ENCODE measurements around the gene TUBAL3.
"Not testable (repeated sequence)": the region's sequence is repeated elsewhere in the genome, so short reads cannot be mapped to it uniquely, and the experiment has no call there.

TUBAL3 gene

DNA sequence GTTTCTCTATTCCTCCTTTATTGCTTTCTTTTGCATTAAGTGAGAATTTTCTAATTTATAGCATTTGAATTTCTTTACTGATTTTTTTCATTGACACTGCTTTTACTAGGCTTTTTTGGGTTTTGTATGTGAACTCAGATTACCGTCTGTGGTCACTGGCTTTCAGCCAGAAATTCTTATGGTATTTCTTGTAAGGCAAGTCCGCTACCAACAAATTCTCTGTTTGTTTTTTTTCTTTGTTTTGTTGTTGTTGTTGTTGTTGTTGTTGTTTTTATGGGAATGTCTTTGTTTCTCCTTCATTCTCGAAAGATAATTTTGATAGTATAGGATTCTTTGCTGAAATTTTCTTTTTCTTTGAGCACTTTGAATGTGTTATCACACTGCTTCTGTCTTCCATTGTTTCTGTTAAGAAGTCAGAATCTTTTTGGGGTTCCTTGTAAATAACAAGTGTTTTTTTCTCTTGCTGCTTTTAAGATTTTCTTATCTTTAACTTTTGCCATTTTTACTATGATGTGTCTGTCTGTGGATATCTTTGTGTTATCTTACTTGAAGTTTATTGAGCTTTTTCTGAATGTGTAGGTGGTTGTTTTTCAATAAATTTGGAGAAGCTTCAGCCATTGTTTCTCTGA lies 15.0 kb upstream of the TUBAL3 start:
- no peak for DNase-seq

DNA sequence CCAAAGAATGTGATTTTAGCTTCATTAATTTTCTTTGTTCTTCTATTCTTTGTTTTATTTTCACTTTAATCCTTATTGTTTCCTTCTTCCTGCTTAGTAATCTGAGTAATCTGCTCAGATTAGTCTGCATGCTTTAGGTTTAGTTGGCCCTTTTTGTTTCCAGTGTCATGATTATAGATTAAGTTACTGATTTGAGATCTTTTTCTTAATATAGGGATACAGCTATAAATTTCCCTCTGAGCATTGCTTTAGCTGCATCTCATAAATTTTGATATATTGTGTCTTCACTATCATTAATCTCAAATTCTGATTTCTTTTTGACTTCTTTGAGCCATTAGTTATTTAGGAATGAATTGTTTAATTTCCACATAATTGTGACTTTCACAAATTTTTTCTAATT lies 14.0 kb upstream of the TUBAL3 start:
- no peak for DNase-seq

DNA sequence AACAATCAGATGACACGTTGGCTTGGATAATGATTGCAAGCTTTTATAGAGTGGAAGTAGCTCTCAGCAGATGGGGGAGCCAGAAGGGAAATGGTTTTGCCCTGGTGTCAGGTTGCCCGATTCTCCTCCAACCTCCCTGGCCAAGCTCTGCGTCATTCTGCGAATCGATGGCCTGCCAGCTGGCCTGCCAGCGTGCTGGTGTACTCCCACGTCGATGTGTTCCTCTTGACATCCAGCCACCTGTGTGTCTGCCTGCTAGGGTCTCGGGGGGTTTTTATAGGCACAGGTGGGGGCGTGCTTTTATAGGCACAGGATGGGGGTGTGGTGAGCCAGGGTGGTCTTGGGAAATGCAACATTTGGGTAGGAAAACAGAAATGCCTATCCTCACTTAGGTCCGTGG lies 12.4 kb upstream of the TUBAL3 start:
- DNase-seq, result no peak

DNA sequence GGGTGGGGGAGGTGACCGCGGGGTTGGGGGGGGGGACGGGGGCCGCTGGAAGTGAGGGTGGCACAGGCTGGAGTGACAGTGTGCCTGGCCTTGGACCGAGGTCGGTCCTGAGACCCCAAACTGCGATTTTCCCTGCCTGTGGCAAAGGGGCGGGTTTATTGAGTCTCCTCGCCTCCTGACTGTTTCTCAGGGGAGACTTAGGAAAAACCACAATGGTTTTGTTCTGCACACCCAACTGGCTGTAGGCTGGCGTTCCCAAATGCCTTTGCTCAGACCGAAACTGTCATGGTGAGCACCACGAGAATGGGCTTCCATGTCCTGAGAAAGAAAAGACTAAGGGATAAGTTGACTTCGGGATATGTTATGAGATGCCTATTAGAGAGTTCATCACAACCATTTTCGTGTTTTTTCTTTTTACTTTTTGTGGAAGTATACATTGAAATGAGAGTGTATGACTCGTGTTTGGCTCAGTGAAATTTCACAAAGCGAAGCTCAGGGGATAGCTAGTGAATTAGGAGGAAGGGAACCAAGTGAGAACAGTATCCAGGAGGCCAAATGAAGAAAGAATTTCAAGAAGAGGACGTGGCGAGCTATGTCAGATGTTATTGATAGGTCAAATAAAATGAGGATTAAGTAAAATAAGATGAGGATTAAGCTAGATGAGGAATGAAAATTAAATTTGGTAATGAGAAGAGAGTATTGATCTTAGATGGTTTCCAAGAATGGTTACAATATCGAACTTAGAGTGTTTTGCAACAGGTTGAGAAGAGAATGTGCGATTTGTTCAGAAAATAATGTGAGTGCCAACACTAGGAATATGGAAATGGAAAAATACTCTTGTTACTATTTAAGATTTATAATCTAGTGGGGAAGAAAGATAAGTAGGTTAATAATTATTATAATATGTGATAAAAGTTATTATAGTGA lies 8.6 kb upstream of the TUBAL3 start:
- DNase-seq, result no peak

DNA sequence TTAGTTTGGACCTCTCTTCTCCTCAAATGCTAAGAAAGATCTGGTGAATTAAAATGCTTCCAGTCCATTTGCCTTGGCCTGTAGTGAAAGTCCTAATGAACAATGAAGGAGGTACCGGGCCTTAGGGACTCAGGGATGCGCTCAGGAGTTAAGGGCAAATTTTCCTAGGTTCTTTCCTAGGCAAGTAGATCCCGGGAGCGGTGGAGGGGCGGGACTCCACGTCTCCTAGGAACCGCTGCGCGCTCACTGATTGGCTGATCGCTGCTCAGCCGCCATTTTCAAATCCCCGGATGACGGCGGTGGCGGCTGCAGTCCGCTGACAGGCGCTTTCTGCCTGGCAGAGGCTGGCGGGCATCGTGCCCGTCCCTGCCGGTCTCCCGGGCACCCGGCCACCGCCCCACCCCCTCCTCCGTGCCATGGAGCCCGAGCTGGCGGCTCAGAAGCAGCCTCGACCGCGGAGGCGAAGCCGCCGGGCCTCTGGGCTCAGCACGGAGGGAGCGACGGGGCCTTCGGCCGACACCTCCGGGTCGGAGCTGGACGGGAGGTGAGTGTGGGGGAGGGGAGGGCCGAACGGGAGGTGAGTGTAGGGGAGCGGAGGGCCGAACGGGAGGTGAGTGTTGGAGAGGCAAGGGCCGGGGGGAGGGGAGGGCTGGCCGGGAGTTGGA lies 7.8 kb upstream of the TUBAL3 start, which contains the start of gene NET1:
NET1 (plus strand) TSS at position 281 of the 665 bp plus-strand sequence; CDS start at position 417, 136 bp downstream.
- DNase-seq, result peak; percentile 83

DNA sequence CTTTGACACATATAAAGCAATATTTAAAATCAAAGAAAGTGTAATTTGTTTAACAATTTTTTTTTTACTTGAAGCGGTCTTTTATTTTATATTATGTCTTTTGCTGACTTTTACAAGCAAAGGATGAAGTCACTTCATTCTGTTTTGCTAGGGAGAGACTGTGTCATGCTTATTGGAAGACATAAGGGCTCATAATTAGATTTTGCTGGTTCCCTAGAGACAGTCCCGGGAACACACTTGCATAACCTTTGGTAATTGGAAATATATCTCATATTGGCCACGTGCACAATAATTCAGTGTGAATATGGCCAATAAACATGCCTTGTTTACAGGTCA lies 7.3 kb upstream of the TUBAL3 start:
- no peak for DNase-seq

DNA sequence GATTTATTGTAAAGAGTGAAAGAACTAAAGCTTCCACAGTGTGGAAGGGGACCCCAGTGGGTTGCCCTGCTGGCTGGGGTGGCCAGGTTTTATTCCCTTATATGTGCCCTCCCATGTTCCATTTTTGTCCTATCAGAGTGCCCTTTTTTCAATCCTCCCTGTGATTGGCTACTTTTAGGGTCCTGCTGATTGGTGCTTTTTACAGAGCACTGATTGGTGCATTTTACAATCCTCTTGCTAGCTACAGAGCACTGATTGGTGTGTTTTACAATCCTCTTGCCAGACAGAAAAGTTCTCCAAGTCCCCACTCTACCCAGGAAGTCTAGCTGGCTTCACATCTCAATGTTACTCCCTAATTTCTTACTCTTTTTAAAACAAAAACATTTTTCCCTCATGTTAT lies 6.2 kb upstream of the TUBAL3 start:
- not testable (repeated sequence) for DNase-seq

DNA sequence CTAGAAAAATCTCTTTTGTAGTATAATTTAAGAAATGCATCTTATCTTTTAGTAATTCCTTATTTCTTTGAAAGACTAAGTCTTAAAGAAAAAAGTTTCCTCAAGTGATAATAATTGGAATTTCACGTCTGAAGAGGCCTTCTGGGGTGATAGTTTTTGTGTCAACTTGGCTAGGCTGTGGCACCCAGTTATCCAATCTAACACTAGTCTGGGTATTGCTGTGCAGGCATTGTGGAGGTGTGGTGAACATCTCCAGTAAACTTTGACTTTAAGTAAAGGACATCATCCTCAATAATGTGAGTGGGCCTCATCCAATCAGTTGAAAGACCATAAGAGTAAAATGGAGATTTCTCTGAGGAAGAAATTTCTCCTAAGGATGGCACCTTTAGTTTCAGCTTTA lies 2.3 kb upstream of the TUBAL3 start:
- no peak for DNase-seq

DNA sequence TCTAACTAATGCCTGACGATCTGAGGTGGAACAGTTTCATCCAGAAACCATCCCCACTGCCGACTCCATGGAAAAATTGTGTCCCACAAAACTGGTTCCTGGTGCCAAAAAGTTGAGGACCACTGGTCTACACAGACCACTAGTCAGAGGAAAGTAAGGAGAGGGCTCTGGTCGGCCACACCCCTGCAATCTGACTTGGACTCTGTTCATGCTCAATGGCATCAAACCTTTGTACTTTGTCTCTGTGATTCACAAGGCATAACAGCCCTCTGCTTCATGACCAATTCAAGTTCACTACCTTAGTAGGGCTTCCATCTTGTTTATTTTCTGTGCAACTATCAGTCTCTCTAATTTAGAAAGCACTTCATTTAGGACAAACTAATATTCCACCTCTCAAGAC lies 1.8 kb downstream of the TUBAL3 start:
- DNase-seq, result no peak

DNA sequence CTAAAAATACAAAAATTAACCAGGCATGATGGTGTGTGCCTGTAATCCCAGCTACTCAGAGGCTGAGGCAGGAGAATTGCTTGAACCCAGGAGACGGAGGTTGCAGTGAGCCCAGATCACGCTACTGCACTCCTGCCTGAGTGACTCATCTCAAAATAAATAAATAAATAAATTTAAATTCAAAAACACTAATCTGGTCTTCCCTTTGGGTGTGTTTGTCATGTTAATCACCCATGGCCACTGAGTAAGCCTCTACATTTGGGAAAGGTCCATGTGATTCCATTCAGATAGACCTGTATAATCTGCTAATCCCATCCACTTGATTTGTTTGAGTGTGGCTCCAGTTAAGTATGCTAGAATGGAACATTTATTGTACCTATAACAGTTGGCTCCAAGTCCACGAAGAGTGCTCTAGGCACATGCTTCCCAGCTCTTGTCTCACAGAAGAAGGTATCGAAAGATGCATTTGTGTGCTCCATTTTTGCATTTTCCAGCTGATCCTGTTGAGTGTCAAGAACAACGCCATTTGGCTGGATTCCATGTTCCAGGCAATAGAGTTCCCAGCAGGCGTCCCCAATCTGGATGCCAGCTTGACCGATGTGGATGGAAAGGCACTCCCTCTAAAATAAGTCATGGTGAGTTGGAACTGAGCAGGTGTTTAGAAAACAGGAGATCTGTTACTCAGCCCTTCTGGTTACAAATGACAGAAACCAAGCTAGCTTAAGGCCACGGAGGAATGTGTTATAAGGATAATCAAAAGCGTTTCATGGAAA lies 4.0 kb downstream of the TUBAL3 start:
- peak; percentile 92 for DNase-seq

DNA sequence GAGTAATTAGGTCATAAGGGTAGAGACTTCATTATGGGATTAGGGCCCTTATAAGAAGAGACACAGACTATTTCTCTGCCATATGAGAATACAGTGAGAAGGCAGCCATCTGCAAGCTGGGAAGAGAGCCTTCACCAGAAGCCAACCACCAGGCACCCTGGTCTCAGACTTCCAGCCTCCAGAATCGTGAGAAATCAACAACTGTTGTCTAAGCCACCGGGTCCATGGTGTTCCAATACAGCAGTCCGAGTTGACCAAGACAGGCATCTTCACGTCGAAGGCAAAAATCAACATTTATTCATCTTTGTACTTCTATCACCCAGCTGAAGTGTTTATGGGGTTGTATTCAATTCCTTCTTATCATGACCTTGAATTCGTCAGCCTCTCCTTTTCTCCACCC lies 5.3 kb downstream of the TUBAL3 start:
- DNase-seq, result no peak

DNA sequence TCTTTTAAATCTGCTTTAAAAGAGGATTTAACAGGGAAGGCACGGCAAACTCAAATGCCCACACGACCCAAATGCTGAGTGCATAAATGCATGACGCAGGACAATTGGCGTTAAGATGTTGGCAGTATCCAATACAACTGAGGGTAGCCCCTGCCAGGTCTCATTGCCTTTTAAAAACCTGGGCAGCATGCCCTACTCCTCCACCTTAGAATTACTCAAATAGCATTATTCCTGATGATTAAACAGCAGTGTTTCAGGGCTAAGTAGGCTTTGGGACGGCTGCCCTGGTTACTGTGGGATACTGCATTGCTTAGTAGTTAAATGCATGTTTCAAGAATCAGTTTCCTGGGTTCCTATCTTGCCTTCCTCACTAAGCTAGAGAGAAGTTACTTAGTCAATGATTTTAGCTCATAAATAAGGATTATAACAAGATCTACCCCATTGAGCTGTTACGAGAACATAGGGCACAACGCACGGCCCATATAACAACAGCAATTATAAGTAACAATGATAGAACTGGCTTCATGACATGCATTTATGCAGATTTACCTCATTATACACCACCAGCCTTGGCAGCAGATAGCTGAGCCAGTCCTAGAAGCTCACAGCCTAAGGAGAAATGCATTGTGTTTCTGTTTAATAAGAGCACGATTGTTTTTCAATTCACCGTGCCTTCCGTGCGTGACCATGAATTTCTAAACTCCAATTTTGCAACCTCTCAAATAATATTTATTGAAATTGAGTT lies 7.9 kb downstream of the TUBAL3 start:
- no peak for DNase-seq

DNA sequence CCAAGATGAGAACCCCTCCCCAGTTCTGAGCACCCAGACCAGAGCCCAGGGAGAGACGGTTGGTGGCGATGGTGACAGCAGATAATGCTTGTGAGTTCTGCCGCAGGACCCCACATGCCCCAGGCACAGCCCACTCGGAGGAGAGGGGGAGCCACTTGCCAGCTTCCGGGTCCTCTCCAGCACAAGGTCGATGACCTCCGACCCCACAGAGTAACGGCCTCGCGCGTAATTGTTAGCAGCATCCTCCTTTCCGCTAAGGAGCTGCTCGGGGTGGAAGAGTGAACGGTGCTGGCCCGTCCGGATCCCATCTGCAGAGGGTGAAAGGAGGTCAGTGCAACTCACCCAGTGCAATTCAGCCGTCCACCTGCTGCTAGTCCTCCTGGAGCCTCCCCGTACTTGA lies 9.5 kb downstream of the TUBAL3 start:
- no peak for DNase-seq

DNA sequence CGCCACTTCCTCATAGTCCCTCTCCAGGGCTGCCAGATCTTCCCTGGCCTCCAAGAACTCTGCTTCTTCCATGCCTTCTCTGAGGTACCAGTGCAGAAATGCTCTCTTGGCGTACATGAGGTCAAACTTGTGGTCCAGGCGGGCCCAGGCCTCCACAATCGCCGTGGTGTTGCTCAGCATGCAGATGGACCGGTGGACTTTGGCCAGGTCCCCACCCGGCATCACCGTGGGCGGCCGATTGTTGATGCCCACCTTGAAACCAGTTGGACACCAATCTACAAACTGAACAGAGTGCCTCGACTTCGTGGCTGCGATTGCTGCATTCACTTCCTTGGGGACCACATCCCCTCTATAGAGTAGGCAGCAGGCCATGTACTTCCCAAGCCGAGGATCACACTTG lies 11.1 kb downstream of the TUBAL3 start:
- no peak for DNase-seq

DNA sequence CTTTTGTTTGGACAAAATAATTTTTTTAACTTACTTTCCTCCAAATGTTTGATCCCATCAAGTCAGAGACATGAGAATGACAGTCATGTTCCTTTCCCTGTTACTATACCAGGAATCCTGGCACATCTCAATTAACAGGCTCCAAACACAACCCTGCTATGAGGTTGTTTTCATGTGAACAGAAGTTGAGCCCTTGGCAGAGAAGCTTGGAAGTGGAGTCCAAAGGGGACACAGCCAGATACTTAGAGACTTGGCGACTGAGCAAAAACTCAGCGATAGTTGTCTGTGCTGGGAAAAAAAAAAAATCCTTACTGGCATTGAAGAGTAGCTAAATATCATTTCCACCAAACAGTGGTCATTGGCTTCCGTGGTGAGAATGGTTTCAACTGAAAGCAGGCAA lies 12.8 kb downstream of the TUBAL3 start:
- DNase-seq, result no peak

DNA sequence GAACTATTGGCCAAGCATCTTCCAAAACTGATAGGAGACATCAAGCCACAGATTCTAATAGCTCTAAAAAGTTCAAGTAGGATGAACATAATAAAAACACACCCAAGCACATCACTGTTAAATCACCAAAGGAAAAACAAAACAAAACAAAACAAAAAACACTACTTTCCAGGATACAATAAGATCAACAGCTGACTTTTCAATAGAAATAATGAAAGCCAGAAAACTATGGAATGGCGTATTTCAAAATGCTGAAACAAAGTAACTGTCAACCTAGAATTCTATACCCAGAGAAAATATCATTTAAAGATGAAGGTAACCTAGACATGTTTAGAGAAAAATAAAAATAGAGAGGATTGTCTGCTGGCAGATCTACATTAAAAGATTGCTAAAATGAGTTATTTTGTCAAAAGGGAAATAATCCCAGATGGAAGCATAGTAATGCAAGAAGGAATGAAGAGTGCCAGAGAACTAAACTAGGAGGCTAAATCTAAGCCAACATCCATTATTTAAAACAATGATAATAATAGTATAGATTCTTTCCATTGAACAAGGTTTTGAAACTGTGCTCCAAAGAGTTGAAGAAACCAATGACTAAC lies 13.9 kb downstream of the TUBAL3 start:
- DNase-seq, result no peak

DNA sequence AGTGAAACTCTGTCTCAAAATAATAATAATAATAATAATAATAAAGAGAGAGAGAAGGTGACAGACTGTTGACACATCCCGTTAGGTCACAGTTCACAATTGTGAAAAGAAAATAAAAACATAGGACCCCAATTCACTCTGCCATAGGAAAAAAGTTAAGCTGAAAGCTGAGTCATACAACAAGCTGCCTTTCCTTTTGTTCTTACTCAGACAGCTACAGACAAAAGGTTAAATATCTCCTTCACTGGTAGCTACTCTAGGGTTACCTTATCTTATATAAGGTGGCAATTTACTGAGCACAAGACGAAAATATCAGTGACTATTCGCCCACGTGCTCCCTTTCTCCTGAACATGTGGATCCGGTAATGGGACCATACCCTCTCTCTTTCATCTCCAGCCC lies 17.5 kb downstream of the TUBAL3 start:
- no peak for DNase-seq

DNA sequence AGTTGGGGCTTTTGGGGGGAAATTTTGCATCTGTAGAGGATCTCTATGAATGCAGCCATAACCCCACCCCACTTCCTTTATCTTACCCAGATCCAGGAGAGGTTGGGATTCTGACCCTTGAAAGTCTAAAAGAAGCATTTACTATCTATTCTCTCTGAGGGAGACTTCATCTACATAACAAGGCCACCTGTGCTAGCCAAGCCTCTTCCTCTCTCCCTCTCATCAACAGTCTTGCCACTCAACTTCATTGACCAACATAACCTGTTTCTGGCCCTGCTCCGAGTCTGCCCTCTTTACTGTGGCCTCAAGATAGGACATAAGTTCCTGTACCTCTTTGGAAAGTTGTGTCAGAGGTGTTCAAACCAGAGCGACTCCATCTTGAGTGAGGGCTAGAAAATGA lies 19.4 kb downstream of the TUBAL3 start:
- DNase-seq, result no peak

DNA sequence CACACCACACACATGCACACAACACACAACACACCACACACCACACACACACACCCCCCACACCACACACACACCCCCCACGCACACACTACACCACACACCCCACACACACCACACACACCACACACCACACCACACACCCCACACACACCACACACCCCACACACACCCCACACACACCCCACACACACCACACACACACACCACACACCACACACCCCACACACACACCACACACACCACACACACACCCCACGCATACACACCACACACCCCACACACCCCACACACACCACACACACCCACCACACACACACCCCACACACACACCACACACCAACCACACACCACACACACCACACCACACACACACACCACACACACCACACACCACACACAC lies 23.4 kb downstream of the TUBAL3 start:
- no peak for DNase-seq

DNA sequence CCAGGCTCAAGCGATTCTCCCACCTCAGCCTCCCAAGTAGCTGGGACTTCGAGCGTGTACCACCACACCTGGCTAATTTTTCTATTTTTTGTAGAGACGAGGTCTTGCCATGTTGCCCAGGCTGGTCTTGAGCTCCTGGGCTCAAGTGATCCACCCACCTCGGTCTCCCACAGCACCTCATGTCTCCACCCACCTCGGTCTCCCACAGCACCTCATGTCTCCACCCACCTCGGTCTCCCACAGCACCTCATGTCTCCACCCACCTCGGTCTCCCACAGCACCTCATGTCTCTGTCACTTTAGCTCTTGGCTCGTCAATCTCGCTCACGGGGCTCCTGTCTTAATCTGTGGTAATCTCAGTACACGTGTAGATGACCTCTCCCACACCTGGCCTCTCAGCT lies 24.2 kb downstream of the TUBAL3 start:
- DNase-seq, result not testable (repeated sequence)

DNA sequence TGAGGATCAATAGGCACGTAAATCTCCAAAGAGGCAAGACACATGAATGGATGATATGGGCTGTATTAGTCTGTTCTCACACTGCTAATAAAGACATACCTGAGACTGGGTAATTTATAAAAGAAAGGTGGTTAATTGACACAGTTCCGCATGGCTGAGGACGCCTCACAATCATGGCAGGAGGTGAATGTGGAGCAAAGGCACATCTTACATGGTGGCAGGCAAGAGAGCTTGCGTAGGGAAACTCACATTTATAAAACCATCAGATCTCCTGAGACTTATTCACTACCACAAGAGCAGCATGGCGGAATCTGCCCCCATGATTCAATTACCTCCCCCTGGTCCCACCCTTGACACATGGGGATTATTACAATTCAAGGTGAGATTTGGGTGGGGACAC lies 25.4 kb downstream of the TUBAL3 start:
- DNase-seq, result not testable (repeated sequence)

DNA sequence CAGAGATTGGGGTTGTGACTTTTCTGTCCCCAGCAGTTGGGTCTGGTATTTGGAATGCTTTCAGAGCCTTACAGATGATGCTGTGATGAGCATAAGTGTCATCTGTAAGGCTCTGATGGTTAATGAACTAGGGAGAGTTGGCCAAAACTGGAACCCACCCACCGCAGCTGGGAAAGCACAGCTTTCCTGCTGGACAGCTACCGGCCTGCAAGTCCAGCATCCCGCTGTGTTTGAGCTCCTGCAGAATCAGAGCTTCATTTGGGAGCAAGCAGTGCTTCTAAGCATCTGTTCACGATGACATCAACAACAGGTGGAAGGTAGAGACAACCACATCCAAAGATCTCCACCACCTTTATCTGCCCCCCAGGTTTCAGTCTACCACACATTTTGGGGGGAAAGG lies 28.2 kb downstream of the TUBAL3 start:
- DNase-seq, result no peak
